Choroid plexus epithelial cell (primary cell): ENCODE data around the gene CDH2.

Experiments used
- DNase-seq: peaks from one replicate; pipeline ENCODE4 v3.0.0-alpha.2; 2010; ENCODE audit warnings: low read depth
- H3K4me3 ChIP-seq: 2 replicates; pipeline ENCODE4 v1.5.1; 2011; ENCODE audit warnings: low read depth, mild to moderate bottlenecking, control low read depth, low read length, moderate library complexity
- CTCF ChIP-seq: conservative IDR thresholded peaks from 2 replicates; pipeline ENCODE4 v1.5.1; 2011; ENCODE audit warnings: low read depth, mild to moderate bottlenecking, control low read depth, inconsistent platforms, low read length, moderate library complexity

Gene CDH2

GRCh38 chr18:28065793-28066186, 111.1 kb downstream of the CDH2 start:
- H3K4me3 ChIP-seq: no peak overlapping the region
- DNase-seq: no peak
- no peak for TF ChIP-seq CTCF

GRCh38 chr18:28065031-28065792, 111.7 kb downstream of the CDH2 start:
- DNase-seq: peak; percentile 77
- no peak overlapping the region for H3K4me3 ChIP-seq
- TF ChIP-seq CTCF: no peak

- no peak overlapping the region for H3K4me3 ChIP-seq
- DNase-seq: no peak
- no peak for TF ChIP-seq CTCF
Observed at GRCh38 chr18:28063926-28064325, 113.0 kb downstream of the CDH2 start.

GRCh38 chr18:28063271-28063761, 113.6 kb downstream of the CDH2 start:
- no peak for TF ChIP-seq CTCF
- DNase-seq: peak; percentile 38
- no peak overlapping the region for H3K4me3 ChIP-seq

GRCh38 chr18:28062443-28062842, 114.5 kb downstream of the CDH2 start:
- TF ChIP-seq CTCF: no peak
- DNase-seq: peak; percentile 41
- no peak overlapping the region for H3K4me3 ChIP-seq

- no peak overlapping the region for H3K4me3 ChIP-seq
- TF ChIP-seq CTCF: no peak
- no peak for DNase-seq
Observed at GRCh38 chr18:28059861-28060260, 117.1 kb downstream of the CDH2 start.

- H3K4me3 ChIP-seq: no peak overlapping the region
- DNase-seq: peak; percentile 25
- no peak for TF ChIP-seq CTCF
Observed at GRCh38 chr18:28050545-28050944, 126.4 kb downstream of the CDH2 start.
